Hepatocyte (in vitro differentiated cells): ENCODE measurements around the gene VASP.

Experiments
- CTCF ChIP-seq: fragments of 200-600 bp; sonication (generic); IDR thresholded peaks from 2 replicates; pipeline ENCODE4 v1.5.1; 2016; ENCODE audit warnings: antibody characterized with exemption, mild to moderate bottlenecking; ENCODE audit not compliant: poor library complexity
- EZH2 ChIP-seq: fragments of 200-600 bp; sonication (generic); IDR thresholded peaks from 2 replicates; pipeline ENCODE4 v1.6.1; 2016; ENCODE audit warnings: antibody characterized with exemption, mild to moderate bottlenecking, borderline replicate concordance
- EZH2phosphoT487 ChIP-seq: fragments of 200-600 bp; sonication (generic); IDR thresholded peaks from one replicate; pipeline ENCODE4 v1.6.1; 2018; ENCODE audit warnings: antibody characterized with exemption, mild to moderate bottlenecking, low read depth, moderate library complexity; ENCODE audit not compliant: unreplicated experiment, severe bottlenecking

GRCh38 chr19:45492627-45493470 lies 14.4 kb upstream of the VASP start:
- no peak for TF ChIP-seq CTCF
- TF ChIP-seq EZH2: no peak
- no peak for TF ChIP-seq EZH2phosphoT487
